Muscle layer of duodenum (tissue), 2 donors: Measurements from ENCODE around the gene ADPRM.

Source experiments
- H3K27ac ChIP-seq: one replicate; pipeline ENCODE4 v1.7.0; 2013; ENCODE audit warnings: mild to moderate bottlenecking, low read length
- H3K27me3 ChIP-seq: one replicate; pipeline ENCODE4 v1.7.0; 2013; ENCODE audit warnings: low read depth, mild to moderate bottlenecking, control low read depth, low read length
- H3K36me3 ChIP-seq, 2 donors: one replicate each; pipeline ENCODE4 v1.7.0; 2013; ENCODE audit warnings: low read length in 2 of 2, control low read depth in 1 of 2, mild to moderate bottlenecking in 1 of 2; ENCODE audit not compliant: insufficient read depth in 2 of 2, control insufficient read depth in 1 of 2
- H3K4me1 ChIP-seq, 2 donors: one replicate each; pipeline ENCODE4 v1.7.0; 2013; ENCODE audit warnings: low read length in 2 of 2, mild to moderate bottlenecking in 2 of 2, control low read depth in 1 of 2, moderate library complexity in 1 of 2; ENCODE audit not compliant: insufficient read depth in 2 of 2, control insufficient read depth in 1 of 2
- H3K4me3 ChIP-seq, 2 donors: one replicate each; pipeline ENCODE4 v1.7.0; 2013; ENCODE audit warnings: low read length in 2 of 2, low read depth in 1 of 2, mild to moderate bottlenecking in 1 of 2
- H3K9me3 ChIP-seq, 2 donors: one replicate each; pipeline ENCODE4 v1.7.0; 2013; ENCODE audit warnings: low read length in 2 of 2, control low read depth in 1 of 2, mild to moderate bottlenecking in 1 of 2; ENCODE audit not compliant: control insufficient read depth in 1 of 2
- donor health status: healthy.

ADPRM gene

DNA sequence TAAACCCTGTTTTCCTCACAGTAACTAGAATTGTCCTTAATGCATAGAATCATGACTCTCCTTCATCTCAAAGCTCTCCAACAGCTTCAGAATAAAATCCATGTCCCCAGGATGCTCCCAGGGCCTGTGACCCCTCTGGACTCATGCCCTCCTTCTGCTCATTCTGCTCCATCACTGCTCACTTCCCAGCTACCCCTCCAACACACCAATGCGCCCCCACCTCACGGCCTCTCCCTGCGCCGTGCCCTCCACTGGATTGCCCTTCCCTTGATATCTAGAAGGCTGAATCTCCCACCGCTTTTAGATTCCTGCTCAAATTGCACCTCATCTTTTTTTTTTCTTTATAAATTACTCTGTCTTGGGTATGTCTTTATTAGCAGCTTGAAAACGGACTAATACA, 45.0 kb downstream of the ADPRM start:
- Histone ChIP-seq H3K4me1 (peaks cover 0 to 8% of the 10 kb centered on the region in 2 donors), H3K27ac (no peak overlapping the region), H3K36me3 (no peaks in the 10 kb centered on the region), H3K4me3 (no peak overlapping the region), H3K9me3 (no peaks in the 10 kb centered on the region), H3K27me3 (no peaks in the 10 kb centered on the region)

DNA sequence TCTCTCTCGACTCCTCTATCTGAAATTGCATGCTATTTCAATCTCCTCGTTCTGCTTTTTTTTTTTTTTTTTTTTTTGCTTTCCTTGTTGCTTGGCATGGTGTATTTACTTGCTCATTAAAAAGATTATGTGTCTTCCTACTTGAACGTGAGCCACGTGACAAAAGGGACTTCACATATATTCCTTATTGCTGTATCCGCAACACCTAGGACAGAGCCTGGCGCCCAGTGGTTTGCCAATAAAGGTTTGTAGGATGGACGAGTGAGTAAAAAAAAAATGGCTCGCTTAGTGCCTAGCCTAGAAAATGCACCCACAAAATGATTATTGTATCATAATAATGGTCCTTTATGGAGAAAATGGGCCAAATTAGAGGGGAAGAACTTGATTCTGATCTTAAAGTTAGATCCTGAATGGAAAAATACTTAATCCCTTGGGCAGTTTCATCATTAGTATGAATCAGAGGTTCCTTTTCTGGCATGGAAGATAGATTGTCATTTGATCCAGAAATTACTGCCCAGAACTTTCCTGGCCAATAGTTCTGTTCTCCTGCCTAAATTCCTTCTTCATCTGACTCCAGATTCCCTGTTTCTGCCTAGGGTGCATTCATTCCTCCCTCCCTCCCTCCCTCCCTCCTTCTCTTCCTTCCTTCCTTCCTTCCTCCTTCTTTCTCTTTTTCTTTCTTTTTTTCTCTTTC, 46.1 kb downstream of the ADPRM start:
- H3K9me3 ChIP-seq = no peaks in the 10 kb centered on the region
- no peak overlapping the region for H3K4me3 ChIP-seq
- H3K27me3 ChIP-seq = no peaks in the 10 kb centered on the region
- H3K27ac ChIP-seq = no peak overlapping the region
- peaks cover 0 to under 1% of the 10 kb centered on the region in 2 donors for H3K4me1 ChIP-seq
- no peaks in the 10 kb centered on the region for H3K36me3 ChIP-seq

DNA sequence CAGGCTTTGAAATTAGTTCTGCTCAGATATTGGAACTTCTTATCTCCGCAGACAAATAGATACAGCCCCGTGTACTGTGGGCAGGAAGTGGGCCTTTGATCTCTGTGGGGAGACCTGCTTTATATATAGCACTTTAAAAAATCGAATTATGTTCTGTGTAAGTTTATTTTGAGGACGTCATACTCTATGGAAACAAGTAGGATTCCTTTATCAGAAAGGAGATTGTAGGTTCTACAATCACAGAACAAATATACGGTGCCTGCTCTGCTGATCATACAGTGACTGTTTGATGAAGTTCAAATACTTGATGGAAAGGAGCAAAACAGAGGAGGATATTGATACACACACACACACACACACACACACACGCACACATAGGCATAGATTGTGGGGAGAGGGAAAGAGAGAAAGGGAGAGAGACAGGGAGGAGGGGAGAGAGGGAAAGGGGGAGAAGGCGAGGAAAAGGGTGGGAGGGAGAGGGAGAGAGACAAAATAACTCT, 47.2 kb downstream of the ADPRM start:
- Histone ChIP-seq H3K27me3 (no peaks in the 10 kb centered on the region), H3K9me3 (no peaks in the 10 kb centered on the region), H3K36me3 (no peaks in the 10 kb centered on the region), H3K4me3 (no peak overlapping the region), H3K4me1 (no peaks in the 10 kb centered on the region), H3K27ac (no peak overlapping the region)

DNA sequence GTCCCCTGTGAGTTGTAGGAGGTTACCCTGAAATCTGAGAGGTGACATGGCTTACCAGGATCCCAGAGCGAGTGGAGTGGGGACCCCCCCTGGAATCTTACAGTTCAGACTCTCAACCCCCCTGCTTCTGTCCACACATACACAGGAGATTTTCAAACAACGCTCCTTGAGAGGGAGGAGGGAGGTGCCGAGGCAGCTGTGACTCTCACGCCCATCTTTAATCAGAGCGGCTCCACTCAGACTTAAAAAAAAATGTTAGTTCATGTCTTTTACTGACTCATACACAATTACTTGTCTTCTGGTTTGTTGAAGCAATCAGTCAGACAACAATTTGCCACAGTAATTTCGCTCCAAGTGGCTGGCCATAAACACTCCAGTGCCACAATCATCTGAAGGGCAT, 47.8 kb downstream of the ADPRM start:
- no peaks in the 10 kb centered on the region for H3K9me3 ChIP-seq
- no peak overlapping the region for H3K4me3 ChIP-seq
- no peaks in the 10 kb centered on the region for H3K27me3 ChIP-seq
- H3K4me1 ChIP-seq = no peaks in the 10 kb centered on the region
- no peaks in the 10 kb centered on the region for H3K36me3 ChIP-seq
- H3K27ac ChIP-seq = no peak overlapping the region

DNA sequence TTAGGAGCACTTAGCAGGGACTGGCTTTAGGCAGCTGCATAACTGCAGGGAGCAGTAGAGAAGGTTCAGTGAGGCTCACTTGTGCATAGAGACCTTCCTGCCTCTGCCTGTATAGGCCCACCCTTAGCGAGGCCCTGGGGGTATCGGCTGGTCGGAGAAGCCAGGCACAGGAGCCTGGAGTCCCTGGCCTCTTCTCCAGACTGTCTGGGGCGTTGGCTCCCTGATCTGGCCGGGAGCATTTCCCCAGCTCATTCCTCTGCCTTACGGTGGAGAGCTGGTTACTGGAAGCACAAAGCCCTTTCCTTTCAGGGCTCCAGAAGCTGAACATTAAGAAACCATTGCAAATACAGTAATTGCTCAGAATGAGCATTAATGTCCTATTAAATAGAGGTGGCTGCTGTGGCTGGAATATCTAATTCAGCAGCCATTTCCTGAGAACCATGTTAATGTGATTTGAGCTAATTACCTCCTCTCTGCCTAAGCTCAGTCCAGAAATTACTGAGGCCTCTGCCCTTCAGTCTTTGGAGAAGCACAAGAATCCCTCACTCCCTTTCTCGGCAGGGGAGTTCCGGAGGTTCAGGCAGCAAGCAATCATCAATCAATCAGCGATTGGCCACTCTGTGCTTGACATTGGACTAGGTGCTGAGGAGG, 51.3 kb downstream of the ADPRM start:
- H3K27ac ChIP-seq = no peak overlapping the region
- no peaks in the 10 kb centered on the region for H3K27me3 ChIP-seq
- no peaks in the 10 kb centered on the region for H3K9me3 ChIP-seq
- no peaks in the 10 kb centered on the region for H3K36me3 ChIP-seq
- no peak overlapping the region for H3K4me3 ChIP-seq
- no peaks in the 10 kb centered on the region for H3K4me1 ChIP-seq

DNA sequence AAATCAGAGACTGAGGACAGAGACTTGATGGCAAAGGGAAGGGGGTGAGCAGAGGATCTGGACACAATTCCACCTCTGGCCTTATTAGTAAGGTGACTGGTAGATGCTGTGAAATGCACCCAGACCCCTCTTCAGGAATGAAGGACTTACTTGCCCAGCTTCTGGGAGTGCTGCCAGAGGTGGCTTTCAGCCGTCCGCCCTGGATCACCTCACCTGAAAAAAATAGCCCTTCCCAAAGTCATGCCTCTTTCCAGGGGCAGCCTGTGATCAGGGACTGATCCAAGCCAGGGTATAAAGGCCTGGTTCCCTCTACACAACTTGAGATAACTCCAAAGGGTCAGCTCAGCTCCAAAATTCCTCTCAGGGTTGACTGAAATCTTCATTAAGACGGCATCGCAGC, 52.8 kb downstream of the ADPRM start:
- no peaks in the 10 kb centered on the region for H3K9me3 ChIP-seq
- H3K36me3 ChIP-seq = no peaks in the 10 kb centered on the region
- no peak overlapping the region for H3K27ac ChIP-seq
- no peak overlapping the region for H3K4me3 ChIP-seq
- no peaks in the 10 kb centered on the region for H3K27me3 ChIP-seq
- no peaks in the 10 kb centered on the region for H3K4me1 ChIP-seq

DNA sequence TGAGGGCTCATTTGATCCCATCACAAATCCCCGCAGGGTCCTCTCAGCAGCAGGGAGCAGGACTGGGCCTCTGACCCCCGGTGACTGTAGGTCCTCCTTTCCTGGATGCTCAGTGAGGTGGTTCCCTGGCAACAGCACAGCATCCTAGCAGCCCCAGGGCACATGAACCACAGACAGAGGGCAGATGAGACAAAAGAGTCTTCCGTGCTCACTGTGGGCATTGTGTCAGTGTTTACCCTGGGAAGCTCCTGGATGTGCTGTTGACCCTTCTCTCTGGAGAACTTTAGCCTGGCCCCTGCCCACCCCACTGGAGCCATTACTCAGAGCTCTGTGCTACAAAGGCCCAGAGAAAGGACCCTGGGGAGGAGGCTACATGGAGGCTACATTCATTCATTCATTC, 54.2 kb downstream of the ADPRM start:
- H3K36me3 ChIP-seq = no peaks in the 10 kb centered on the region
- H3K4me1 ChIP-seq = no peaks in the 10 kb centered on the region

DNA sequence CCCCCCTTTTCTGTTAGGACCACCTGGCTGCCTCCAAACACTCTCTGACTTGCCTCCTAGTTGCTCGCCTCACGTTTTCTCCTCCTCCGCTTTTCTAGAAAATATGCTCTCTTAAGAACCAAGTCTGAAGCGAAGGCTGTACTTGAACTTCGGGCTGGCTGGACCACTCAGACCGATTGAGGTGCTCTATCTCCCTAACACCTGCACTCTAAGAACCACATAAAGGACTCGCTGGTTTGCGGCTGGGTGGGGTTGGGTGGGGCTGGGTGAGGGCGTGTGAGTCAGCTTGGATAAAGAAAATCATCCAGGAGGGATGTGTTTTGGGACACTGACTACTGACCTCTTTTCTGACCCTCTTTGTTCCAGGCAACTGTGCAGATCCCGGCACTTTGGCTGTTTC, 55.3 kb downstream of the ADPRM start:
- no peaks in the 10 kb centered on the region for H3K9me3 ChIP-seq
- no peaks in the 10 kb centered on the region for H3K36me3 ChIP-seq
- no peaks in the 10 kb centered on the region for H3K4me1 ChIP-seq
- H3K4me3 ChIP-seq = no peak overlapping the region
- H3K27me3 ChIP-seq = no peaks in the 10 kb centered on the region
- H3K27ac ChIP-seq = no peak overlapping the region

More for the DNA sequence above, 54.2 kb downstream of the ADPRM start:
- Histone ChIP-seq H3K9me3 (no peaks in the 10 kb centered on the region), H3K4me3 (no peak overlapping the region), H3K27ac (no peak overlapping the region), H3K27me3 (no peaks in the 10 kb centered on the region)

DNA sequence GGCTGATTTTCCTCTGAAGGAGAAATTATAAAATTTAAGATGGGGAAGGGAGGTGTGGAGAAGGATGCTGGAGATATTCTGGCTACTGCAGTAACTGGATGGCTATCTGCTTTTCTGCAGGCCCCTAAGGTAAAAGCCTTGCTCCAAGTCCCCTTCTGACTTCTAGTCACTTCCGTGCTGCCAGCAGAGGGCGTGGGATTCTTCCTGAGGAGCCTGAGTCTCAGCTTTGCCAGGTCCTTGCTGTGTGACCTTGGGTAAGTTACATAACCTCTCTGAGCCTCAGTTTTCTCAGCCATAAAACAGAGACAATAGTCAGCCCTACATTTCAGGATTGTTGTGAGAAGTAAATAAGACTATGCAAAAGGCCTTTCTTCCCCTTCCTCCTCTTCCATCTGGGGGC, 56.7 kb downstream of the ADPRM start:
- H3K27me3 ChIP-seq = no peaks in the 10 kb centered on the region
- no peaks in the 10 kb centered on the region for H3K9me3 ChIP-seq
- H3K4me1 ChIP-seq = no peaks in the 10 kb centered on the region
- no peak overlapping the region for H3K4me3 ChIP-seq
- H3K36me3 ChIP-seq = no peaks in the 10 kb centered on the region
- no peak overlapping the region for H3K27ac ChIP-seq

DNA sequence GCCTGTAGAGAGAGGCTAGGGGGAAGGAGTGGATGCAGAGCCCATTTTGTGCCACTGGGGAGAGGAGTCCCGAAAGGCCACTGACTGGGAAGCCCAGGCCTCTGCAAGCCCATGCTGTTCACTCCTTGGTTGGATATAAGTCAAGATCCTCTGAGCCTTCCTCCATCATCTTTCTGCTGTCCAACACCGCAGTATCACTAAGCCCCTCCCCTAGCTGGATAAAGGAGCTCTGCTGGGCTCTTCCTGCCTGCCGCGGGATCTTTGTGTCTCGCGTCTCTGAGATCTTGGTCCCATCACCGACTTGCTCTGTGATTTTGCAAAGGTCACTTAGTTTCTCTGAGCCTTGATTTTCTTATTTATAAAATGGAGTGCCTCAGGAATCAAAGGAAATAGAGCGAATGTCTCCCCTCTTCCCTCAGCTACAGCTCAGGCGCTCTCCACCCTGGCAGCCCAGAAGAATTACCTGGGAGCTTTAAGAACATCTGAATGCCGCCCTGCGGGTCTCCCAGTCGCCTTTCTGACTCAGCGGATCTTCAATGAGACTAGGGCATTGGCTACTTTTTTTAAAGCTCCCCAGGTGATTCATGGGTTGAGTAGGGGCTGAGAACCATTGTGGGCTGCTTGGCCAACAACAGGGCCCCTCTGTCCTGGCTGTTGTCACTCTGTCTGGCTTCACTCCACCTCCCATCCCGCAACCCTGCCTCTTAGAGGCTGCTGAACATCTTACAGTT, 57.6 kb downstream of the ADPRM start:
- no peaks in the 10 kb centered on the region for H3K36me3 ChIP-seq
- H3K4me3 ChIP-seq = no peak overlapping the region
- no peaks in the 10 kb centered on the region for H3K9me3 ChIP-seq
- no peak overlapping the region for H3K27ac ChIP-seq
- no peaks in the 10 kb centered on the region for H3K27me3 ChIP-seq
- no peaks in the 10 kb centered on the region for H3K4me1 ChIP-seq

DNA sequence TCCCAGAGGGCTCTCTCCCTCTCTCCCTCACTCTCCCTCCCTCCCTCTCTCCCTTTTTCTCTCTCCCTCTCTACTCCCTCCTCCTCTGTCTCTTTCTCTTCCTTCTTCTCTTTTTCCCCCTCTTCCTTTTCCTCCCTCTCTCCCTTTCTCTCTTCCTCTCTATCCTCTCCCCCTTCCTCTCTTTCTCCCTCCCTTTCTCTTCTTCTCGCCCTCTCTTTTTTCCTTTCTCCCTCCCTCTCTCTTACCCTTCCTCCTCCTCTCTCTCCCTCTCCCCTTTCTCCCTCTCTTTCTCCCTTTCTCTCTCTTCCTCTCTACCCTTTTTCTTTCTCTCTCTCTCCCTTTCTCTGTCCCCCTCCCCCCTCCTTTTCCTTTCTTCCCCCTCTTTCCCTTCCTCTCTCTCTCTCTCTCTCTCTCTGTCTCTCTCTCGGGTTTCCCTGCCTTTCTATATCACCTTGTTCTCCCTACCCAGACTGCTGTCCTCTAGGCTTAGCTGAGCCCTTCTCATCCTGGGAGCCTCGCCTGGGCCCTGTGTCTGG, 58.3 kb downstream of the ADPRM start:
- H3K27ac ChIP-seq = no peak overlapping the region
- H3K4me3 ChIP-seq = no peak overlapping the region
- H3K4me1 ChIP-seq = no peaks in the 10 kb centered on the region
- no peaks in the 10 kb centered on the region for H3K9me3 ChIP-seq
- no peaks in the 10 kb centered on the region for H3K27me3 ChIP-seq
- H3K36me3 ChIP-seq = no peaks in the 10 kb centered on the region
